ENCODE results near the gene C1orf167.

C1orf167 gene

GRCh38 chr1:11787251-11787803, 25.3 kb downstream of the C1orf167 start:
- no peak for DNase-seq (ENCODE audit: extremely low spot score)
- POLR2A ChIA-PET, result no interaction called here
- CTCF ChIA-PET, result interaction anchor here (1.3 to 1.5 kb wide), 2 partner anchors 11 to 180 kb away, joined by 4 to 6 read pairs; no protein-coding TSS in a partner anchor
- TF ChIP-seq CTCF (IDR thresholded peaks at IDR 0.05; ENCODE audit: control extremely low read depth, extremely low read depth, low read depth, missing control alignments), result no peak

- POLR2A ChIA-PET, result no interaction called here
- no peak for TF ChIP-seq CTCF (IDR thresholded peaks at IDR 0.05; ENCODE audit: control extremely low read depth, extremely low read depth, low read depth, missing control alignments)
- DNase-seq (ENCODE audit: extremely low spot score), result no peak
- CTCF ChIA-PET, result interaction anchor here (1.3 to 1.5 kb wide), 2 partner anchors 10 to 179 kb away, joined by 4 to 6 read pairs; no protein-coding TSS in a partner anchor
These were observed 25.9 kb downstream of the C1orf167 start for GRCh38 chr1:11787804-11788436.

GRCh38 chr1:11788549-11789053, 26.6 kb downstream of the C1orf167 start:
- ChIA-PET POLR2A (no interaction called here), CTCF (interaction anchor here (1.5 kb wide), 1 partner anchor 9 kb away, joined by 4 read pairs; no protein-coding TSS in a partner anchor)
- no peak for DNase-seq (ENCODE audit: extremely low spot score)
- no peak for TF ChIP-seq CTCF (IDR thresholded peaks at IDR 0.05; ENCODE audit: control extremely low read depth, extremely low read depth, low read depth, missing control alignments)

- no peak for DNase-seq (ENCODE audit: extremely low spot score)
- no peak for TF ChIP-seq CTCF (IDR thresholded peaks at IDR 0.05; ENCODE audit: control extremely low read depth, extremely low read depth, low read depth, missing control alignments)
- ChIA-PET POLR2A (no interaction called here), CTCF (no interaction called here)
These were observed 27.4 kb downstream of the C1orf167 start for GRCh38 chr1:11789126-11790067.

- ChIA-PET POLR2A (no interaction called here), CTCF (no interaction called here)
- no peak for DNase-seq (ENCODE audit: extremely low spot score)
- no peak for TF ChIP-seq CTCF (IDR thresholded peaks at IDR 0.05; ENCODE audit: control extremely low read depth, extremely low read depth, low read depth, missing control alignments)
These were observed 28.3 kb downstream of the C1orf167 start for GRCh38 chr1:11790101-11790879.

Measured in GM10248 (cell line).